GM12878 (cell line): ENCODE data around the gene VARS2. TPM values are rescaled to one million over a fixed set of nuclear protein-coding genes. Genes with fewer than 3 reads are reported as not detected.

Experiments used
- ASH2L ChIP-seq: fragments of 300-600, 200-600 bp; sonication (generic); IDR thresholded peaks from 2 replicates; pipeline ENCODE4 v1.6.1; 2017; ENCODE audit warnings: low read depth, mild to moderate bottlenecking, borderline replicate concordance
- ATF7 ChIP-seq: fragments of 450-650 bp; IDR thresholded peaks from 2 replicates; pipeline ENCODE4 v1.6.1; 2016; ENCODE audit warnings: low read depth, mild to moderate bottlenecking
- BACH1 ChIP-seq: fragments of 450-650 bp; IDR thresholded peaks from 2 replicates; pipeline ENCODE4 v1.6.1; 2017; ENCODE audit warnings: mild to moderate bottlenecking, borderline replicate concordance
- CBX3 ChIP-seq: fragments of 200-600 bp; sonication (generic); IDR thresholded peaks from 2 replicates; pipeline ENCODE4 v1.6.1; 2016; ENCODE audit warnings: low read depth, borderline replicate concordance
- CBX5 ChIP-seq: sonication (generic); IDR thresholded peaks from 2 replicates; pipeline ENCODE4 v1.6.1; 2016; ENCODE audit warnings: low read depth, moderate library complexity, mild to moderate bottlenecking, inconsistent platforms
- CREB1 ChIP-seq: IDR thresholded peaks from 2 replicates; pipeline ENCODE4 v1.6.1; 2012; ENCODE audit warnings: low read depth, mild to moderate bottlenecking, inconsistent platforms
- CREM ChIP-seq: IDR thresholded peaks from 2 replicates; pipeline ENCODE4 v1.6.1; 2014; ENCODE audit warnings: antibody characterized with exemption, low read depth
- CTCF ChIP-seq, 3 experiments: IDR thresholded peaks in 2 of 3; conservative IDR thresholded peaks in 1 of 3; 2 replicates each; pipeline ENCODE4 v1.5.1; 2011; ENCODE audit warnings: low read depth in 3 of 3, low read length in 3 of 3, mild to moderate bottlenecking in 3 of 3, control low read depth in 2 of 3, moderate library complexity in 2 of 3, inconsistent platforms in 1 of 3, mixed read lengths in 1 of 3; ENCODE audit not compliant: control insufficient read depth in 2 of 3, insufficient read depth in 1 of 3; ENCODE audit errors: extremely low read depth in 1 of 3
- FOS ChIP-seq: IDR thresholded peaks from 3 replicates; pipeline ENCODE4 v1.6.1; 2011; ENCODE audit warnings: borderline replicate concordance; ENCODE audit not compliant: insufficient read length; ENCODE audit errors: extremely low read depth
- GABPA ChIP-seq: IDR thresholded peaks from 2 replicates; pipeline ENCODE4 v1.6.1; 2014; ENCODE audit warnings: antibody characterized with exemption, low read depth, mild to moderate bottlenecking, inconsistent platforms
- HDAC2 ChIP-seq: fragments of 200-600 bp; sonication (generic); IDR thresholded peaks from 2 replicates; pipeline ENCODE4 v1.6.1; 2017
- JUND ChIP-seq: IDR thresholded peaks from 2 replicates; pipeline ENCODE4 v1.6.1; 2012; ENCODE audit warnings: low read depth, mild to moderate bottlenecking, low read length, improper control_type of control experiment, moderate library complexity
- KAT2A ChIP-seq: conservative IDR thresholded peaks from 2 replicates; pipeline ENCODE4 v1.6.1; 2011; ENCODE audit warnings: low read depth, low read length; ENCODE audit not compliant: control insufficient read depth
- MEF2B ChIP-seq: fragments of 450-650 bp; IDR thresholded peaks from 2 replicates; pipeline ENCODE4 v1.6.1; 2018; ENCODE audit warnings: mild to moderate bottlenecking, moderate library complexity; ENCODE audit not compliant: partially characterized antibody, poor library complexity, severe bottlenecking
- MTA2 ChIP-seq: fragments of 450-650 bp; IDR thresholded peaks from 2 replicates; pipeline ENCODE4 v1.6.1; 2016; ENCODE audit warnings: low read depth, mild to moderate bottlenecking, moderate library complexity
- NBN ChIP-seq: fragments of 450-650 bp; IDR thresholded peaks from 2 replicates; pipeline ENCODE4 v1.6.1; 2016
- NFIC ChIP-seq: IDR thresholded peaks from 2 replicates; pipeline ENCODE4 v1.6.1; 2012; ENCODE audit warnings: low read depth, mild to moderate bottlenecking, inconsistent platforms, low read length, moderate library complexity
- NFXL1 ChIP-seq: fragments of 450-650 bp; IDR thresholded peaks from 2 replicates; pipeline ENCODE4 v1.6.1; 2017; ENCODE audit warnings: antibody characterized with exemption, mild to moderate bottlenecking, borderline replicate concordance
- PAX5 ChIP-seq: IDR thresholded peaks from 2 replicates; pipeline ENCODE4 v1.6.1; 2011; ENCODE audit warnings: low read depth, low read length, borderline replicate concordance
- POLR2A ChIP-seq: IDR thresholded peaks from 2 replicates; pipeline ENCODE4 v1.6.1; 2011; ENCODE audit warnings: low read depth, mild to moderate bottlenecking, low read length
- POLR2AphosphoS5 ChIP-seq: IDR thresholded peaks from 2 replicates; pipeline ENCODE4 v1.6.1; 2011; ENCODE audit warnings: mild to moderate bottlenecking, low read length, inconsistent platforms
- RUNX3 ChIP-seq: IDR thresholded peaks from 2 replicates; pipeline ENCODE4 v1.6.1; 2012; ENCODE audit warnings: low read length, inconsistent platforms
- SIN3A ChIP-seq: IDR thresholded peaks from 2 replicates; pipeline ENCODE4 v1.6.1; 2012; ENCODE audit warnings: low read depth, low read length, improper control_type of control experiment
- SPI1 ChIP-seq: IDR thresholded peaks from 2 replicates; pipeline ENCODE4 v1.6.1; 2011; ENCODE audit warnings: low read depth, mild to moderate bottlenecking, low read length, moderate library complexity, borderline replicate concordance; ENCODE audit not compliant: insufficient read depth
- SUPT20H ChIP-seq: IDR thresholded peaks from 2 replicates; pipeline ENCODE4 v1.6.1; 2011; ENCODE audit warnings: low read depth, mild to moderate bottlenecking, low read length, moderate library complexity, borderline replicate concordance; ENCODE audit not compliant: control insufficient read depth
- TCF3 ChIP-seq: IDR thresholded peaks from 2 replicates; pipeline ENCODE4 v1.6.1; 2012; ENCODE audit warnings: low read depth, mild to moderate bottlenecking, low read length, borderline replicate concordance; ENCODE audit not compliant: insufficient read depth
- ZNF207 ChIP-seq: fragments of 450-650 bp; IDR thresholded peaks from 2 replicates; pipeline ENCODE4 v1.6.1; 2014; ENCODE audit warnings: antibody characterized with exemption, mild to moderate bottlenecking, borderline replicate concordance
- ZNF622 ChIP-seq: fragments of 450-650 bp; IDR thresholded peaks from 2 replicates; pipeline ENCODE4 v1.6.1; 2017; ENCODE audit warnings: mild to moderate bottlenecking, inconsistent platforms
- polyA plus RNA-seq, 11 experiments: library from polyadenylated mRNA; depleted of rRNA in 4 of 11; unstranded in 6 of 11; stranded (reverse) in 5 of 11; fragments of >200 nt; fragmentation: Nextera tagmentation in 4 of 11; fragmentation: Illumina TruSeq in 1 of 11; extraction: Ambion mirVana in 4 of 11; extraction: Trizol in 1 of 11; gene quantifications; 1 replicate in 1 of 11; 2 replicates in 10 of 11; pipeline versions ENCODE4 v1.2.1 to v1.2.3, GENCODE V29; 2011 to 2016; ENCODE audit warnings: inconsistent platforms in 2 of 11, missing spikeins in 2 of 11, low read depth in 1 of 11
- total RNA-seq, 4 experiments: library from RNA; depleted of rRNA in 3 of 4; stranded (reverse); fragments of >200 nt in 3 of 4; fragmentation: Illumina TruSeq in 1 of 4; extraction: Trizol in 1 of 4; gene quantifications; 2 replicates each; pipeline versions ENCODE4 v1.2.1 to v1.2.3, GENCODE V29; 2013 to 2021
- TF ChIP-seq, protein P1 (sequence below): IDR thresholded peaks from 2 replicates; pipeline ENCODE4 v1.6.1; 2012; ENCODE audit warnings: low read length, inconsistent platforms
- TF ChIP-seq, protein P2 (sequence below): fragments of 450-650 bp; IDR thresholded peaks from 2 replicates; pipeline ENCODE4 v1.6.1; 2017; ENCODE audit warnings: mild to moderate bottlenecking, low read depth, inconsistent platforms; ENCODE audit not compliant: poor library complexity, severe bottlenecking

Gene VARS2
- total and polyA plus RNA-seq, 10 of the 15 experiments (the other 5 are each of a cell fraction or from before 2014, with no cell fraction given): 3.8 to 70.7 (median 49.1) TPM

- TF ChIP-seq KAT2A: no peak
- no peak for TF ChIP-seq SUPT20H
- no peak for TF ChIP-seq NFIC
- no peak for TF ChIP-seq ZNF622
- no peak for TF ChIP-seq ASH2L
- TF ChIP-seq POLR2A: no peak
- TF ChIP-seq NBN: no peak
- TF ChIP-seq ATF7: no peak
- TF ChIP-seq SIN3A: no peak
- no peak for TF ChIP-seq JUND
- no peak for TF ChIP-seq POLR2AphosphoS5
- TF ChIP-seq CREM: no peak
- TF ChIP-seq NFXL1: no peak
- peak; percentile 27; the same call in 1 of the 2 replicates for TF ChIP-seq RUNX3
- TF ChIP-seq CREB1: no peak
- TF ChIP-seq SPI1: no peak
- no peak for TF ChIP-seq CBX3
- no peak; the same call in 1 of the 2 replicates for TF ChIP-seq BACH1
- TF ChIP-seq MEF2B: peak; percentile 94
- no peak for TF ChIP-seq CBX5
- TF ChIP-seq ZNF207: no peak
- TF ChIP-seq, protein P1, sequence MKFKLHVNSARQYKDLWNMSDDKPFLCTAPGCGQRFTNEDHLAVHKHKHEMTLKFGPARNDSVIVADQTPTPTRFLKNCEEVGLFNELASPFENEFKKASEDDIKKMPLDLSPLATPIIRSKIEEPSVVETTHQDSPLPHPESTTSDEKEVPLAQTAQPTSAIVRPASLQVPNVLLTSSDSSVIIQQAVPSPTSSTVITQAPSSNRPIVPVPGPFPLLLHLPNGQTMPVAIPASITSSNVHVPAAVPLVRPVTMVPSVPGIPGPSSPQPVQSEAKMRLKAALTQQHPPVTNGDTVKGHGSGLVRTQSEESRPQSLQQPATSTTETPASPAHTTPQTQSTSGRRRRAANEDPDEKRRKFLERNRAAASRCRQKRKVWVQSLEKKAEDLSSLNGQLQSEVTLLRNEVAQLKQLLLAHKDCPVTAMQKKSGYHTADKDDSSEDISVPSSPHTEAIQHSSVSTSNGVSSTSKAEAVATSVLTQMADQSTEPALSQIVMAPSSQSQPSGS: no peak
- TF ChIP-seq, protein P2, sequence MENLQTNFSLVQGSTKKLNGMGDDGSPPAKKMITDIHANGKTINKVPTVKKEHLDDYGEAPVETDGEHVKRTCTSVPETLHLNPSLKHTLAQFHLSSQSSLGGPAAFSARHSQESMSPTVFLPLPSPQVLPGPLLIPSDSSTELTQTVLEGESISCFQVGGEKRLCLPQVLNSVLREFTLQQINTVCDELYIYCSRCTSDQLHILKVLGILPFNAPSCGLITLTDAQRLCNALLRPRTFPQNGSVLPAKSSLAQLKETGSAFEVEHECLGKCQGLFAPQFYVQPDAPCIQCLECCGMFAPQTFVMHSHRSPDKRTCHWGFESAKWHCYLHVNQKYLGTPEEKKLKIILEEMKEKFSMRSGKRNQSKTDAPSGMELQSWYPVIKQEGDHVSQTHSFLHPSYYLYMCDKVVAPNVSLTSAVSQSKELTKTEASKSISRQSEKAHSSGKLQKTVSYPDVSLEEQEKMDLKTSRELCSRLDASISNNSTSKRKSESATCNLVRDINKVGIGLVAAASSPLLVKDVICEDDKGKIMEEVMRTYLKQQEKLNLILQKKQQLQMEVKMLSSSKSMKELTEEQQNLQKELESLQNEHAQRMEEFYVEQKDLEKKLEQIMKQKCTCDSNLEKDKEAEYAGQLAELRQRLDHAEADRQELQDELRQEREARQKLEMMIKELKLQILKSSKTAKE: peak; percentile 52
- TF ChIP-seq GABPA: no peak
- no peak for TF ChIP-seq TCF3
- no peak for TF ChIP-seq PAX5
- no peak for TF ChIP-seq HDAC2
- TF ChIP-seq FOS: no peak
- TF ChIP-seq MTA2: peak; percentile 98
- TF ChIP-seq CTCF (IDR thresholded peaks at IDR 0.05 in 2 of 3, conservative IDR thresholded peaks at IDR 0.05 in 1 of 3; ENCODE audit: control insufficient read depth in 2 of 3, extremely low read depth in 1 of 3, insufficient read depth in 1 of 3, low read depth in 3 of 3, low read length in 3 of 3): no peak
Observed at GRCh38 chr6:30900863-30901417, 13.1 kb upstream of the VARS2 start (continued).
